ENCODE results near the gene PANX3.
A peak's percentile ranks its signal among the peaks of the same experiment; 100 is the strongest.

Gene PANX3

GRCh38 chr11:124643042-124643604, 31.9 kb downstream of the PANX3 start:
- H3F3A ChIP-seq (ENCODE audit: insufficient read depth), result no peaks in the 10 kb centered on the region
- H3K79me2 ChIP-seq (ENCODE audit: insufficient read depth, low read length), result no peaks in the 10 kb centered on the region
- no peaks in the 10 kb centered on the region for H4K20me1 ChIP-seq (ENCODE audit: low read depth, low read length)
- H3K36me3 ChIP-seq (ENCODE audit: low read length), result no peaks in the 10 kb centered on the region
- no peaks in the 10 kb centered on the region for H3K9me3 ChIP-seq (ENCODE audit: insufficient read depth, low read length)
- no peaks in the 10 kb centered on the region for H3K27me3 ChIP-seq (ENCODE audit: low read length)
- no peak overlapping the region for H3K27ac ChIP-seq (ENCODE audit: low read depth, low read length)
- no peak for TF ChIP-seq EZH2phosphoT487 (conservative IDR thresholded peaks at IDR 0.05; ENCODE audit: low read length)
- TF ChIP-seq CTCF (IDR thresholded peaks at IDR 0.05; ENCODE audit: insufficient read depth, low read length, poor library complexity, severe bottlenecking), result no peak
- no peaks in the 10 kb centered on the region for H3K9me2 ChIP-seq (replicated peaks; ENCODE audit: insufficient read depth, low read length)
- H3K9ac ChIP-seq (ENCODE audit: low read length), result no peak overlapping the region
- H3K4me2 ChIP-seq (ENCODE audit: low read depth, low read length, poor library complexity, severe bottlenecking), result no peak overlapping the region
- H2AFZ ChIP-seq (ENCODE audit: low read depth, low read length, severe bottlenecking), result no peak overlapping the region
- no peak overlapping the region for H3K4me3 ChIP-seq (ENCODE audit: insufficient read depth, low read length, poor library complexity, severe bottlenecking)

GRCh38 chr11:124643605-124644425, 32.6 kb downstream of the PANX3 start:
- Histone ChIP-seq H3K4me2 (ENCODE audit: low read depth, low read length, poor library complexity, severe bottlenecking) (no peak overlapping the region), H3F3A (ENCODE audit: insufficient read depth) (no peaks in the 10 kb centered on the region), H3K27ac (ENCODE audit: low read depth, low read length) (no peak overlapping the region), H3K27me3 (ENCODE audit: low read length) (no peaks in the 10 kb centered on the region), H3K79me2 (ENCODE audit: insufficient read depth, low read length) (no peaks in the 10 kb centered on the region), H4K20me1 (ENCODE audit: low read depth, low read length) (no peaks in the 10 kb centered on the region), H3K9me3 (ENCODE audit: insufficient read depth, low read length) (no peaks in the 10 kb centered on the region), H3K9ac (ENCODE audit: low read length) (no peak overlapping the region), H3K4me3 (ENCODE audit: insufficient read depth, low read length, poor library complexity, severe bottlenecking) (no peak overlapping the region), H2AFZ (ENCODE audit: low read depth, low read length, severe bottlenecking) (no peak overlapping the region), H3K9me2 (replicated peaks; ENCODE audit: insufficient read depth, low read length) (no peaks in the 10 kb centered on the region), H3K36me3 (ENCODE audit: low read length) (no peaks in the 10 kb centered on the region)
- TF ChIP-seq EZH2phosphoT487 (conservative IDR thresholded peaks at IDR 0.05; ENCODE audit: low read length) (no peak), CTCF (IDR thresholded peaks at IDR 0.05; ENCODE audit: insufficient read depth, low read length, poor library complexity, severe bottlenecking) (no peak)

- no peak overlapping the region for H3K4me2 ChIP-seq (ENCODE audit: low read depth, low read length, poor library complexity, severe bottlenecking)
- H2AFZ ChIP-seq (ENCODE audit: low read depth, low read length, severe bottlenecking), result no peak overlapping the region
- no peaks in the 10 kb centered on the region for H3K79me2 ChIP-seq (ENCODE audit: insufficient read depth, low read length)
- peak; percentile 65 for TF ChIP-seq CTCF (IDR thresholded peaks at IDR 0.05; ENCODE audit: insufficient read depth, low read length, poor library complexity, severe bottlenecking)
- no peak for TF ChIP-seq EZH2phosphoT487 (conservative IDR thresholded peaks at IDR 0.05; ENCODE audit: low read length)
- H3K9me3 ChIP-seq (ENCODE audit: insufficient read depth, low read length), result no peaks in the 10 kb centered on the region
- H3F3A ChIP-seq (ENCODE audit: insufficient read depth), result no peaks in the 10 kb centered on the region
- no peak overlapping the region for H3K27ac ChIP-seq (ENCODE audit: low read depth, low read length)
- H3K4me3 ChIP-seq (ENCODE audit: insufficient read depth, low read length, poor library complexity, severe bottlenecking), result no peak overlapping the region
- no peak overlapping the region for H3K9ac ChIP-seq (ENCODE audit: low read length)
- H4K20me1 ChIP-seq (ENCODE audit: low read depth, low read length), result no peaks in the 10 kb centered on the region
- no peaks in the 10 kb centered on the region for H3K9me2 ChIP-seq (replicated peaks; ENCODE audit: insufficient read depth, low read length)
- no peaks in the 10 kb centered on the region for H3K36me3 ChIP-seq (ENCODE audit: low read length)
- no peaks in the 10 kb centered on the region for H3K27me3 ChIP-seq (ENCODE audit: low read length)
These were observed 33.4 kb downstream of the PANX3 start for GRCh38 chr11:124644426-124645280.
